Spleen (tissue), 7 donors: ENCODE data around the gene CYP4F11.

ENCODE experiments used
- POLR2A ChIP-seq, 3 donors: fragments of 450-650 bp; IDR thresholded peaks; one replicate each; pipeline ENCODE4 v1.5.1; 2017; ENCODE audit warnings: antibody characterized with exemption in 3 of 3, mild to moderate bottlenecking in 1 of 3
- TF ChIP-seq, protein P1 (sequence below), 11 experiments: fragments of 200-600 bp in 7 of 11; fragments of 450-650 bp in 4 of 11; sonication (generic) in 4 of 11; IDR thresholded peaks in 8 of 11; conservative IDR thresholded peaks in 3 of 11; 1 replicate in 7 of 11; 2 replicates in 4 of 11; pipeline versions ENCODE4 v1.4.0 to v1.8.0; 2016 to 2021; ENCODE audit warnings: antibody characterized with exemption in 11 of 11, inconsistent platforms in 4 of 11, mild to moderate bottlenecking in 1 of 11
- donor health status: DM: no; HTN: no; CAD: no; lungs with moderate emphysema.
- donor health status: DM: no; HTN: no; CAD: no.
- donor health status: DM: no; HTN: no; CAD: no.

DNA sequence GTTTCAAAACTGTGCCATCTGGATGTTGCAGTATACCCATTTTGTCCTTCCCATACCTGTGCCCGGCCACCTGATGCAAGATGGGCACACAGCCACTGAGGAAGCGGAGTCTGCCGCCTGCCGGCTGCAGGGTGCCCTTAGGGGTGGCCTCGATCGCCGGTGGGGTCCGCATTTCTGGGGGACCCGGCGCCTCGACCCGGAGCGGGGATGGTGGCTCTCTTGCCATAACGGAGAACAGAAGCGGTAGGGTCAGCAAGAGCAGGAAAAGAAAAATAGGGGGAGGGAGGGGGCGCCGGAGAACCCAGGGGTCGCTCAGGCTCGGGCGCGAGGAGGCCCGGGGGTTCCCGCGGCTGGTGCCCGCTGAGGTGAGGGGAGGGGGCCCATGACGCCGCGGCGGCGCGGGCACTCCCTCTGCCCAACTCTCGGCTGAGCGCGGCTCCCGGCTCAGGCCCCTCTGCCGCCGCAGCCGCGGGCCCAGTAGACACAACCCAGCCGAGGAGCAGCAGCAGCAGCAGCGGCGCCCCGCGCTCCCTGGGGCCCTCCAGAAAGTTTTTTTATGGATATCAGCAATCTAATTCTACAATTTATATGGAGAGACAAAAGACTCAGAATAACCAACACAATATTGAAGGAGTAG lies 22.6 kb downstream of the CYP4F11 start:
- TF ChIP-seq, protein P1, sequence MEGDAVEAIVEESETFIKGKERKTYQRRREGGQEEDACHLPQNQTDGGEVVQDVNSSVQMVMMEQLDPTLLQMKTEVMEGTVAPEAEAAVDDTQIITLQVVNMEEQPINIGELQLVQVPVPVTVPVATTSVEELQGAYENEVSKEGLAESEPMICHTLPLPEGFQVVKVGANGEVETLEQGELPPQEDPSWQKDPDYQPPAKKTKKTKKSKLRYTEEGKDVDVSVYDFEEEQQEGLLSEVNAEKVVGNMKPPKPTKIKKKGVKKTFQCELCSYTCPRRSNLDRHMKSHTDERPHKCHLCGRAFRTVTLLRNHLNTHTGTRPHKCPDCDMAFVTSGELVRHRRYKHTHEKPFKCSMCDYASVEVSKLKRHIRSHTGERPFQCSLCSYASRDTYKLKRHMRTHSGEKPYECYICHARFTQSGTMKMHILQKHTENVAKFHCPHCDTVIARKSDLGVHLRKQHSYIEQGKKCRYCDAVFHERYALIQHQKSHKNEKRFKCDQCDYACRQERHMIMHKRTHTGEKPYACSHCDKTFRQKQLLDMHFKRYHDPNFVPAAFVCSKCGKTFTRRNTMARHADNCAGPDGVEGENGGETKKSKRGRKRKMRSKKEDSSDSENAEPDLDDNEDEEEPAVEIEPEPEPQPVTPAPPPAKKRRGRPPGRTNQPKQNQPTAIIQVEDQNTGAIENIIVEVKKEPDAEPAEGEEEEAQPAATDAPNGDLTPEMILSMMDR (IDR thresholded peaks at IDR 0.05 in 8 of 11, conservative IDR thresholded peaks at IDR 0.05 in 3 of 11), result no peak
- TF ChIP-seq POLR2A (IDR thresholded peaks at IDR 0.05), result no peak
